Neural crest cell (in vitro differentiated cells): ENCODE measurements around the gene PLA2G3. TPM values are rescaled to one million over a fixed set of nuclear protein-coding genes. Genes with fewer than 3 reads are reported as not detected.
"Not testable (repeated sequence)": the region's sequence is repeated elsewhere in the genome, so short reads cannot be mapped to it uniquely, and the experiment has no call there.

Source experiments
- DNase-seq: peaks from one replicate; pipeline ENCODE4 v3.0.0; 2021; ENCODE audit warnings: low read depth, mixed read lengths, low spot score
- H3K27ac Mint-ChIP-seq: one replicate; pipeline ENCODE4 v1.8.0; 2021; ENCODE audit warnings: mild to moderate bottlenecking, mixed read lengths; ENCODE audit not compliant: unreplicated experiment
- H3K27me3 Mint-ChIP-seq: 2 replicates; pipeline ENCODE4 v1.8.0; 2021; ENCODE audit warnings: low read depth, mild to moderate bottlenecking, mixed read lengths
- H3K36me3 Mint-ChIP-seq: 2 replicates; pipeline ENCODE4 v1.8.0; 2021; ENCODE audit warnings: low read depth, mild to moderate bottlenecking, mixed read lengths
- H3K4me1 Mint-ChIP-seq: 2 replicates; pipeline ENCODE4 v1.8.0; 2021; ENCODE audit warnings: mixed read lengths
- H3K4me3 Mint-ChIP-seq: one replicate; pipeline ENCODE4 v1.8.0; 2021; ENCODE audit warnings: mild to moderate bottlenecking, mixed read lengths
- H3K9me3 Mint-ChIP-seq: 2 replicates; pipeline ENCODE4 v1.8.0; 2021; ENCODE audit warnings: mixed read lengths
- total RNA-seq: library from RNA; stranded (reverse); gene quantifications from 2 replicates; pipeline ENCODE4 v1.2.1, GENCODE V29; 2021
- TF ChIP-seq, protein P1 (sequence below): fragments of 200-600 bp; sonication (generic); conservative IDR thresholded peaks from 2 replicates; pipeline ENCODE4 v1.5.0; 2021; ENCODE audit warnings: antibody characterized with exemption, mild to moderate bottlenecking

The PLA2G3 gene
- total RNA-seq, 1 donor from 2014 or later, result 24.7 TPM

DNA sequence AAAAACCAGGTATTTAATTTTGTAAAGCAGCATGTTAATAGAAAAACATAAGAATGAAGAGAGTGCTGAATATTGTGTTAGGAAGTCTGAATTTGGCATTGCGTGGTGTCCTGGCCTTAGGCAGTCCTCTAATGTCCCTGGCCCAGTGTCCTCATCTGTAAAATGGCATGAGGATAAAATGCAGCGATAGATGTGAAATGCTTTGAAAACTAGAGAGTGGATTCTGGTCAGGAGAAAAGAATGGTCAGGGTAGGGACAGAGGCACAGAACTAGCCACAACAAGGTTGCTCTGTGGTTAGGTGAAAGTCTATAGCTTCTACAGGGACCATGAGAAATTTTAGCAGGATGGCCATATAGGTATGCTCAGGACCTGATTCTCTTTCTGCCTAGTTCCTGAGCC lies 38.6 kb upstream of the PLA2G3 start:
- no peak overlapping the region for H3K4me3 Mint-ChIP-seq
- H3K36me3 Mint-ChIP-seq, result peaks cover 17% of the 10 kb centered on the region
- H3K27ac Mint-ChIP-seq, result no peak overlapping the region

DNA sequence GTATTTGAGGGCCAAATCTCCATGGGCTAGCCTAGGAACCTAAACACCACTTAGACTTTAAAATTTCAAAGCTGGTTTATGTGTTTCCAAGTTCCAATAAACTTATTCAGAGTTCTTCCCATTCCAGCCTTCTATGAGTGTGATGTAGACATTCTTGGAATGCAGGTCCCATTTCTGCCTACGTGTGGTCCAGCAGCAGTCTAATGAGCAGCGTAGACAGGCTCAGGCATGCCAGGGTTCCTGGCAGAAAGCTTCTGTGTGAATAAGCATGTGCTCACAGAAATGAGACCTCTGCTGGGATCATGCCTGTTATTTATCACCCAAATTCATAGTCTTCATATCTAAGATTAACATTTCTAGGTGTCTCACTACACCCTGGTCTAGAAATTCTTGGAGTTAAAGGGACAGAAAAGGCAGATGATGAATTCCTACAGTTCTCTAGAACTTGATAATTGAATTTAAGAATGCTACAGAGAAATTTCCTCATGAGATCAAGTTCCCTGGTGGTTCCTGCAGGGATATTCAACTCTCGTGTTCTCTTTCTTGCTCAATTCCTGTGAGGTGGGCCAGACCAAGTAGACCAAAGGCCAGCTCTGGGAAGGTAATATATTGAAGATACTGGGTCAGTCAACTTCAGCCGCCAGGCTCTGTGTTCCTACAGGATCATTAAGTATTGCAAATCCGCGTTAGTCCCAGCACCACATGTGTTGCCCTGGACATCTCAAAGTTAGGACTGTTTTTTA lies 37.3 kb upstream of the PLA2G3 start:
- Mint-ChIP-seq H3K27ac (no peak overlapping the region), H3K27me3 (no peaks in the 10 kb centered on the region), H3K9me3 (no peaks in the 10 kb centered on the region), H3K36me3 (peaks cover 18% of the 10 kb centered on the region), H3K4me3 (no peak overlapping the region), H3K4me1 (no peaks in the 10 kb centered on the region)
- TF ChIP-seq, protein P1, sequence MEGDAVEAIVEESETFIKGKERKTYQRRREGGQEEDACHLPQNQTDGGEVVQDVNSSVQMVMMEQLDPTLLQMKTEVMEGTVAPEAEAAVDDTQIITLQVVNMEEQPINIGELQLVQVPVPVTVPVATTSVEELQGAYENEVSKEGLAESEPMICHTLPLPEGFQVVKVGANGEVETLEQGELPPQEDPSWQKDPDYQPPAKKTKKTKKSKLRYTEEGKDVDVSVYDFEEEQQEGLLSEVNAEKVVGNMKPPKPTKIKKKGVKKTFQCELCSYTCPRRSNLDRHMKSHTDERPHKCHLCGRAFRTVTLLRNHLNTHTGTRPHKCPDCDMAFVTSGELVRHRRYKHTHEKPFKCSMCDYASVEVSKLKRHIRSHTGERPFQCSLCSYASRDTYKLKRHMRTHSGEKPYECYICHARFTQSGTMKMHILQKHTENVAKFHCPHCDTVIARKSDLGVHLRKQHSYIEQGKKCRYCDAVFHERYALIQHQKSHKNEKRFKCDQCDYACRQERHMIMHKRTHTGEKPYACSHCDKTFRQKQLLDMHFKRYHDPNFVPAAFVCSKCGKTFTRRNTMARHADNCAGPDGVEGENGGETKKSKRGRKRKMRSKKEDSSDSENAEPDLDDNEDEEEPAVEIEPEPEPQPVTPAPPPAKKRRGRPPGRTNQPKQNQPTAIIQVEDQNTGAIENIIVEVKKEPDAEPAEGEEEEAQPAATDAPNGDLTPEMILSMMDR, result no peak
- DNase-seq, result no peak

More for the DNA sequence above, 38.6 kb upstream of the PLA2G3 start:
- no peaks in the 10 kb centered on the region for H3K4me1 Mint-ChIP-seq
- no peaks in the 10 kb centered on the region for H3K27me3 Mint-ChIP-seq
- H3K9me3 Mint-ChIP-seq, result no peaks in the 10 kb centered on the region
- no peak for DNase-seq
- TF ChIP-seq, protein P1, result no peak

DNA sequence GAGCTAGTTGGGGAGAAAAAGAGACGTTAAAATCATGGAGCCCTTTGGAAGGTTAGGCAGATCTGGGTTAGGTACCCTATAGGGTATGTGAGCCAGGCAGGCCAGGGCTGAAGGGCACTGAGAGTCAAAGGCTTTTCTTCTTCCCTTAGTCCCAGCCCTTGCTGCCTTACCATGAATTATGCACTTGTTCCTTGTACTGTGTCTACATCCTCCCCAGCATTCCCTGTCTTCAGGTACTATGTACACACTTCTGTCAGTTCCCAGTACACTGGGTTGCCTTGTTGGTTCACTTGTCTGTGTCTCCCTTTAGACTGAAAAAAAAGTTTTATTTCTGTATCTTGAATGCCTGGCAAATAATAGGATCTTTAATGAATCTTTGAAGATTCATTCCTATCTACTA lies 36.6 kb upstream of the PLA2G3 start:
- no peak for DNase-seq
- Mint-ChIP-seq H3K27me3 (no peaks in the 10 kb centered on the region), H3K36me3 (peaks cover 14% of the 10 kb centered on the region), H3K4me3 (no peak overlapping the region), H3K9me3 (no peaks in the 10 kb centered on the region), H3K27ac (no peak overlapping the region), H3K4me1 (no peaks in the 10 kb centered on the region)
- TF ChIP-seq, protein P1, result no peak

DNA sequence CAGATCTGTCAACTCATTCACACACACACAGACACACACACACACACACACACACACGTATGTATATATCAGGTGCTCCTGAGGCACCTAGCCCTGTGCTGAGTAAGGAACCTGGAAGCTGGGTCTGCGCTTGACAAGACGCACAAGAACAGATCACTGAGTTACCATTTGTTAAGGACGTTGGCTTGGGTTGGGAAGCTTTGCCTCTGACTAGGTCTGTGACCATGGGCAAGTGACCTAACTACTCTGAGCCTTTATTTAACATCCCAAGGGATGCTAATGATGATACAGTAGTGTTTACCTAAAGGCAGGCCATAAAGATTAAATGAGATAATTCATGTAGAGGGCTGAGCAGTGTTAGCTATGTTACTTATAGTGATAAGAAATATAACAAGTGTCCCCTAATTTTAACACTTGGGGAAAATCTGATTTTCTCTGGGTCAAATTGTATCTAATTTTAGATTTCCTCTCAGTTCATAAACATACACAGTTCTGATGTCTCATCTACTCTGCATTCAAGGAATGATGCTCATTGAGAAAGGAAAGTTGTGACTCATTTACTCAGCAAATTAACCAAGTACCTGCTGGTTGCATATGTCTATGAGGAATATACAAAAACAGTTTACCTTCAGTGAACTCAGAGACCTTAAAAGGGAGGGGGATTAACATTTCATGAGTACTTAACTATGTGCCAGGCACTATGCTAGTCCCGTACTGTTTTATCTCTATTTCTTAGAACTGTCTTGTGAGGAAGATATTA lies 33.3 kb upstream of the PLA2G3 start:
- TF ChIP-seq, protein P1, result no peak
- H3K27me3 Mint-ChIP-seq, result no peaks in the 10 kb centered on the region
- DNase-seq, result no peak
- H3K27ac Mint-ChIP-seq, result no peak overlapping the region
- peaks cover 6% of the 10 kb centered on the region for H3K4me1 Mint-ChIP-seq
- no peaks in the 10 kb centered on the region for H3K9me3 Mint-ChIP-seq
- peaks cover 13% of the 10 kb centered on the region for H3K36me3 Mint-ChIP-seq
- H3K4me3 Mint-ChIP-seq, result no peak overlapping the region

DNA sequence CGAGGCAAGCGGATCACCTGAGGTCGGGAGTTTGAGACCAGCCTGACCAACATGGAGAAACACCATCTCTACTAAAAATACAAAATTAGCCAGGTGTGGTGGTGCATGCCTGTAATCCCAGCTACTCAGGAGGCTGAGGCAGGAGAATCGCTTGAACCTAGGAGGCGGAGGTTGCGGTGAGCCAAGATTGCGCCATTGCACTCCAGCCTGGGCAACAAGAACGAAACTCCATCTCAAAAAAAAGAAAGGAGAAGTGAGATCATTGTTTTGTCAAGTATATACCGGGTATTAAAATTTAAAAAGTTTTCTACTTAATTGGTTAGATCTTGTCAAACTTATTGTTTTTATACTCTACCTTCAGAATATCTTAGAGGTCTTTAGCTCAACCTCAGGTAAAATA lies 31.4 kb upstream of the PLA2G3 start:
- H3K4me1 Mint-ChIP-seq, H3K9me3 Mint-ChIP-seq, DNase-seq, H3K4me3 Mint-ChIP-seq, H3K27me3 Mint-ChIP-seq, H3K27ac Mint-ChIP-seq: not testable (repeated sequence)
- H3K36me3 Mint-ChIP-seq, result peaks cover 11% of the 10 kb centered on the region

DNA sequence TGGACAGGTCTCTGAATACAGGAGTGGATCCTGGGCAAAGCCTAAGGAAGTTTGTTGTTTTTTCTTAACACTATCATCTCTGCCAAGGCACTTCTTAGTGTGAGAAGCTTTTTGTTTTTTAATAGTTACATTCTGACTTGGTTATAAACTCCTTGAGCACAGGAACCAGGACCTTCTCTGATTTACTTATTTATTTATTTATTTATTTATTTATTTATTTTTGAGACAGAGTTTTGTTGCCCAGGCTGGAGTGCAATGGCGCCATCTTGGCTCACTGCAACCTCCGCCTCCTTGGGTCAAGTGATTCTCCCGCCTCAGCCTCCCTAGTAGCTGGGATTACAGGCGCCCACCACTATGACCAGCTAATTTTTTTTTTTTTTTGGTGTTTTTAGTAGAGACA lies 30.7 kb upstream of the PLA2G3 start:
- TF ChIP-seq, protein P1, result no peak
- Mint-ChIP-seq H3K9me3 (no peaks in the 10 kb centered on the region), H3K4me1 (peaks cover 6% of the 10 kb centered on the region), H3K4me3 (no peak overlapping the region), H3K27me3 (no peaks in the 10 kb centered on the region), H3K36me3 (peaks cover 9% of the 10 kb centered on the region), H3K27ac (no peak overlapping the region)
- DNase-seq, result no peak
